Keratinocyte (primary cell): Measurements from ENCODE around the gene ZPLD1. TPM values are rescaled to one million over a fixed set of nuclear protein-coding genes. Genes with fewer than 3 reads are reported as not detected.

Experiments
- DNase-seq: peaks from one replicate; pipeline ENCODE4 v3.0.0-alpha.2; 2011; ENCODE audit warnings: low read depth, missing footprints, low spot score
- FAIRE-seq: peaks from 2 replicates; lab custom pipeline; 2011; peaks lifted over from hg19 to GRCh38; lab: Jason Lieb, UNC
- H2AFZ ChIP-seq: 2 replicates; pipeline ENCODE4 v1.6.0; 2012; ENCODE audit warnings: low read length, control low read depth, inconsistent platforms; ENCODE audit not compliant: control insufficient read depth
- H3K27ac ChIP-seq: 2 replicates; pipeline ENCODE4 v1.5.1; 2011; ENCODE audit warnings: low read length; ENCODE audit not compliant: control insufficient read depth, insufficient read depth
- H3K27me3 ChIP-seq: 3 replicates; pipeline ENCODE4 v1.6.0; 2011; ENCODE audit warnings: low read length; ENCODE audit not compliant: control insufficient read depth, insufficient read depth; ENCODE audit errors: extremely low read depth
- H3K36me3 ChIP-seq, 2 experiments: 2 replicates in 1 of 2; 3 replicates in 1 of 2; pipeline ENCODE4 v1.5.1; 2011; ENCODE audit warnings: low read length in 2 of 2, mild to moderate bottlenecking in 1 of 2; ENCODE audit not compliant: control insufficient read depth in 2 of 2, insufficient read depth in 2 of 2; ENCODE audit errors: extremely low read depth in 1 of 2
- H3K4me1 ChIP-seq: 3 replicates; pipeline ENCODE4 v1.5.1; 2011; ENCODE audit warnings: low read length; ENCODE audit not compliant: control insufficient read depth, insufficient read depth; ENCODE audit errors: extremely low read depth
- H3K4me2 ChIP-seq: 3 replicates; pipeline ENCODE4 v1.6.0; 2011; ENCODE audit warnings: low read depth, low read length; ENCODE audit not compliant: control insufficient read depth, insufficient read depth; ENCODE audit errors: extremely low read depth
- H3K4me3 ChIP-seq, 3 experiments: fragments of 200-600 bp in 1 of 3; sonication (generic) in 1 of 3; 2 replicates in 2 of 3; 3 replicates in 1 of 3; pipeline ENCODE4 v1.5.1; 2011 to 2016; ENCODE audit warnings: low read length in 3 of 3, mild to moderate bottlenecking in 3 of 3, control low read depth in 2 of 3, inconsistent platforms in 1 of 3, low read depth in 1 of 3, mixed read lengths in 1 of 3, mixed run types in 1 of 3, moderate library complexity in 1 of 3; ENCODE audit not compliant: control insufficient read depth in 2 of 3, insufficient read depth in 2 of 3; ENCODE audit errors: extremely low read depth in 1 of 3
- H3K79me2 ChIP-seq: 2 replicates; pipeline ENCODE4 v1.6.0; 2012; ENCODE audit warnings: low read length; ENCODE audit not compliant: control insufficient read depth, insufficient read depth
- H3K9ac ChIP-seq: 3 replicates; pipeline ENCODE4 v1.6.0; 2011; ENCODE audit warnings: low read length; ENCODE audit not compliant: control insufficient read depth, insufficient read depth; ENCODE audit errors: extremely low read depth
- H3K9me1 ChIP-seq: 3 replicates; pipeline ENCODE4 v1.6.0; 2011; ENCODE audit warnings: low read length; ENCODE audit not compliant: control insufficient read depth, insufficient read depth; ENCODE audit errors: extremely low read depth
- H3K9me3 ChIP-seq: 2 replicates; pipeline ENCODE4 v1.5.1; 2012; ENCODE audit warnings: low read depth, low read length; ENCODE audit not compliant: control insufficient read depth
- H4K20me1 ChIP-seq: 3 replicates; pipeline ENCODE4 v1.6.0; 2011; ENCODE audit warnings: low read length; ENCODE audit not compliant: control insufficient read depth, insufficient read depth; ENCODE audit errors: extremely low read depth
- CTCF ChIP-seq, 3 experiments: IDR thresholded peaks in 1 of 3; conservative IDR thresholded peaks in 1 of 3; optimal IDR thresholded peaks in 1 of 3; 2 replicates in 2 of 3; 3 replicates in 1 of 3; pipeline versions ENCODE3 to v1.5.1; 2011; ENCODE audit warnings: low read length in 3 of 3, mild to moderate bottlenecking in 3 of 3, moderate library complexity in 2 of 3, control low read depth in 1 of 3, inconsistent platforms in 1 of 3; ENCODE audit not compliant: insufficient read depth in 2 of 3; ENCODE audit errors: extremely low read depth in 1 of 3
- EZH2 ChIP-seq: IDR thresholded peaks from one replicate; pipeline ENCODE4 v1.6.1; 2012; ENCODE audit warnings: inconsistent platforms, mild to moderate bottlenecking, low read length, moderate library complexity
- dilution Hi-C: fragments of 300-500 bp; cut with MboI; formaldehyde crosslinking; loops from one replicate; pipeline ENCODE4 v1.7.0; 2020; ENCODE audit warnings: low sequenced_read_pairs; ENCODE audit not compliant: extremely low pct_ligation_motif_present
- polyA plus RNA-seq, 5 experiments: library from polyadenylated mRNA; depleted of rRNA in 3 of 5; stranded (reverse) in 3 of 5; stranded (forward) in 1 of 5; unstranded in 1 of 5; fragments of >200 nt; gene quantifications; 1 replicate in 1 of 5; 2 replicates in 3 of 5; 3 replicates in 1 of 5; pipeline versions ENCODE4 v1.2.1 to v1.2.3, GENCODE V29; 2011 to 2012; ENCODE audit warnings: missing spikeins in 2 of 5, low read depth in 1 of 5, low replicate concordance in 1 of 5

The ZPLD1 gene
- polyA plus RNA-seq, 1 donor (not counting 4 experiments of a cell fraction or from before 2014, with no cell fraction given) = 2.1 TPM

- Histone ChIP-seq H3K4me3 (no peak overlapping the region), H3K9ac (no peak overlapping the region), H3K36me3 (no peaks in the 10 kb centered on the region), H3K4me1 (no peaks in the 10 kb centered on the region), H3K4me2 (no peak overlapping the region), H3K27ac (no peak overlapping the region), H3K9me1 (no peaks in the 10 kb centered on the region), H3K79me2 (no peaks in the 10 kb centered on the region), H4K20me1 (no peaks in the 10 kb centered on the region), H2AFZ (no peak overlapping the region), H3K9me3 (no peaks in the 10 kb centered on the region), H3K27me3 (no peaks in the 10 kb centered on the region)
- DNase-seq (no peak), FAIRE-seq (no peak)
- no peak for TF ChIP-seq EZH2
- TF ChIP-seq CTCF (optimal IDR thresholded peaks at IDR 0.05 in 1 of 3, IDR thresholded peaks at IDR 0.05 in 1 of 3, conservative IDR thresholded peaks at IDR 0.05 in 1 of 3; ENCODE audit: extremely low read depth in 1 of 3, insufficient read depth in 2 of 3, low read length in 3 of 3) = no peak
- dilution Hi-C loops = no loop called here
These were observed 38.8 kb downstream of the ZPLD1 start for GRCh38 chr3:102473648-102474047.

- Histone ChIP-seq H3K36me3 (no peaks in the 10 kb centered on the region), H3K4me3 (no peak overlapping the region), H3K9me1 (no peaks in the 10 kb centered on the region), H3K9me3 (no peaks in the 10 kb centered on the region), H3K9ac (no peak overlapping the region), H4K20me1 (no peaks in the 10 kb centered on the region), H2AFZ (no peak overlapping the region), H3K79me2 (no peaks in the 10 kb centered on the region), H3K27ac (no peak overlapping the region), H3K4me1 (no peaks in the 10 kb centered on the region), H3K27me3 (no peaks in the 10 kb centered on the region), H3K4me2 (no peak overlapping the region)
- TF ChIP-seq EZH2 (no peak), CTCF (optimal IDR thresholded peaks at IDR 0.05 in 1 of 3, IDR thresholded peaks at IDR 0.05 in 1 of 3, conservative IDR thresholded peaks at IDR 0.05 in 1 of 3; ENCODE audit: extremely low read depth in 1 of 3, insufficient read depth in 2 of 3, low read length in 3 of 3) (no peak)
- FAIRE-seq (no peak), DNase-seq (no peak)
- dilution Hi-C loops = no loop called here
These were observed 39.4 kb downstream of the ZPLD1 start for GRCh38 chr3:102474207-102474606.
